OCI-LY7 (cell line): ENCODE measurements around the gene TAS2R41. TPM values are rescaled to one million over a fixed set of nuclear protein-coding genes. Genes with fewer than 3 reads are reported as not detected.
"Not testable (repeated sequence)": the region's sequence is repeated elsewhere in the genome, so short reads cannot be mapped to it uniquely, and the experiment has no call there.

Source experiments
- BruUV-seq: library from RNA; stranded (reverse); fragments of 400-500 nt; replicated peaks from 2 replicates; lab custom pipeline; 2021; lab: Mats Ljungman, UMichigan
- CTCF ChIA-PET: fragments of 300-600 bp; sonication (Branson Sonifier 250); formaldehyde crosslinking; loops from one replicate; lab custom pipeline; 2022; ENCODE audit warnings: antibody characterized with exemption; ENCODE audit not compliant: unreplicated experiment; lab: Charles Lee
- POLR2A ChIA-PET: fragments of 300-600 bp; sonication (Branson Sonifier 250); formaldehyde crosslinking; loops from one replicate; lab custom pipeline; 2022; ENCODE audit warnings: antibody characterized with exemption; lab: Charles Lee
- DNase-seq: peaks from one replicate; pipeline ENCODE4 v3.0.0-alpha.2; 2015; ENCODE audit warnings: low spot score
- H2AFZ ChIP-seq: fragments of 200-600 bp; sonication (generic), shearing (Covaris generic); 2 replicates; pipeline ENCODE4 v1.6.1; 2014; ENCODE audit warnings: mild to moderate bottlenecking, antibody characterized with exemption, low read length, moderate library complexity
- H3K27ac ChIP-seq: fragments of 200-600 bp; sonication (generic); 2 replicates; pipeline ENCODE4 v1.5.1; 2014; ENCODE audit warnings: mixed run types, low read depth, mild to moderate bottlenecking, moderate library complexity, low read length, inconsistent platforms; ENCODE audit not compliant: poor library complexity, severe bottlenecking
- H3K36me3 ChIP-seq: fragments of 200-600 bp; sonication (generic); 2 replicates; pipeline ENCODE4 v1.6.1; 2014; ENCODE audit warnings: mild to moderate bottlenecking, antibody characterized with exemption, low read length, moderate library complexity, mixed read lengths; ENCODE audit not compliant: insufficient read depth
- H3K4me1 ChIP-seq: fragments of 200-600 bp; sonication (generic); 2 replicates; pipeline ENCODE4 v1.5.1; 2014; ENCODE audit warnings: mild to moderate bottlenecking, low read length; ENCODE audit not compliant: insufficient read depth, poor library complexity, severe bottlenecking
- H3K4me2 ChIP-seq: fragments of 200-600 bp; sonication (generic); 2 replicates; pipeline ENCODE4 v1.6.1; 2014; ENCODE audit warnings: mild to moderate bottlenecking, low read length
- H3K4me3 ChIP-seq: fragments of 200-600 bp; sonication (generic); 2 replicates; pipeline ENCODE4 v1.5.1; 2014; ENCODE audit warnings: mild to moderate bottlenecking, low read depth, low read length; ENCODE audit not compliant: poor library complexity, severe bottlenecking
- H3K79me2 ChIP-seq: fragments of 200-600 bp; sonication (generic); 2 replicates; pipeline ENCODE4 v1.6.1; 2016; ENCODE audit warnings: low read depth, mild to moderate bottlenecking, low read length, moderate library complexity, mixed read lengths; ENCODE audit not compliant: insufficient read depth
- H3K9me2 ChIP-seq: fragments of 200-600 bp; sonication (generic); 2 replicates; pipeline ENCODE4 v1.6.1; 2016; ENCODE audit warnings: mild to moderate bottlenecking, low read length, mixed read lengths; ENCODE audit not compliant: insufficient read depth
- H3K9me3 ChIP-seq: fragments of 200-600 bp; sonication (generic); 2 replicates; pipeline ENCODE4 v1.6.1; 2014; ENCODE audit warnings: mild to moderate bottlenecking, mixed run types, low read length, mixed read lengths
- H4K20me1 ChIP-seq: fragments of 200-600 bp; sonication (generic); 2 replicates; pipeline ENCODE4 v1.6.1; 2014; ENCODE audit warnings: mild to moderate bottlenecking, antibody characterized with exemption, low read length, moderate library complexity, mixed read lengths; ENCODE audit not compliant: insufficient read depth
- CTCF ChIP-seq: fragments of 200-600 bp; sonication (generic); conservative IDR thresholded peaks from 2 replicates; pipeline ENCODE4 v1.5.1; 2014; ENCODE audit warnings: mild to moderate bottlenecking, antibody characterized with exemption, low read length, moderate library complexity, mixed read lengths
- EZH2phosphoT487 ChIP-seq: fragments of 200-600 bp; sonication (generic); IDR thresholded peaks from 2 replicates; pipeline ENCODE4 v1.6.1; 2018; ENCODE audit warnings: low read depth, borderline replicate concordance, mild to moderate bottlenecking, mixed run types, antibody characterized with exemption, low read length, moderate library complexity, mixed read lengths
- intact Hi-C: fragments of 100-400 bp; cut with micrococcal nuclease; formaldehyde crosslinking; loops from one replicate; pipeline ENCODE4 v1.10.0; 2022; ENCODE audit not compliant: unreplicated experiment
- total RNA-seq, 2 experiments: library from RNA; depleted of rRNA in 1 of 2; stranded (reverse); fragments of >200 nt in 1 of 2; shearing (Covaris generic) in 1 of 2; gene quantifications; 2 replicates each; pipeline ENCODE4 v1.2.3, GENCODE V29; 2014 to 2022

TAS2R41 gene
- total RNA-seq, 2 experiments from 2014 or later = not detected

DNA sequence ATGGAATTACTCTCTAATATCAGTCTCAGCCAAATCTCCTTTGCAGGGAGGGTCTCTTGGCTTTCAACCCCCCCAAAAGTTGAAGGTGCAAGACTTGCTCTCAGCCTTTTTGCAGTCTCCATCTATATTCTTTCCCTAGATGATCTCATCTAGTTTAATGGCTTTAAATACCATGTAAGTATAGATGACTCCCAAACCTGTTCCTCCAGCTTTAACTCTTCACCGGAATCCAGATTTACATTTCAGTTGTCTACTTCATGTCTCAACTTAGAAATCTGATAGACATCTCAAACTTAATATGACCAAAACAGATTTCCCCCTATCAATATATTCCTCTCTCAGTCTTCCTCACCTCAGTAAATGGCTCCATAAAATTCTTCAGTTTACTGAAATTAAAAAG lies 9.9 kb upstream of the TAS2R41 start:
- TF ChIP-seq CTCF = no peak
- TF ChIP-seq EZH2phosphoT487 = no peak
- Histone ChIP-seq H4K20me1 (no peaks in the 10 kb centered on the region), H3K27ac (no peak overlapping the region), H3K36me3 (no peaks in the 10 kb centered on the region), H3K4me3 (no peak overlapping the region), H3K4me1 (no peaks in the 10 kb centered on the region), H3K4me2 (no peak overlapping the region), H3K9me2 (no peaks in the 10 kb centered on the region), H3K9me3 (no peaks in the 10 kb centered on the region), H2AFZ (no peak overlapping the region), H3K79me2 (no peaks in the 10 kb centered on the region)
- CTCF ChIA-PET = no interaction called here
- POLR2A ChIA-PET = interaction anchor here (1.0 kb wide), 1 partner anchor 24 kb away, joined by 3 read pairs; no protein-coding TSS in a partner anchor
- intact Hi-C loops = no loop called here
- no peak for DNase-seq
- BruUV-seq = no TSS peak

GRCh38 chr7:143472071-143472689 lies 5.5 kb upstream of the TAS2R41 start:
- BruUV-seq, H3K4me2 ChIP-seq, H3K4me1 ChIP-seq, POLR2A ChIA-PET, H3K27ac ChIP-seq, CTCF ChIA-PET, H3K9me3 ChIP-seq, H3K9me2 ChIP-seq, H4K20me1 ChIP-seq, H3K36me3 ChIP-seq, H3K4me3 ChIP-seq, DNase-seq, intact Hi-C loops, H3K79me2 ChIP-seq, H2AFZ ChIP-seq: not testable (repeated sequence)

- Histone ChIP-seq H3K79me2 (no peaks in the 10 kb centered on the region), H3K9me3 (no peaks in the 10 kb centered on the region), H3K36me3 (no peaks in the 10 kb centered on the region), H3K4me1 (no peaks in the 10 kb centered on the region), H3K9me2 (no peaks in the 10 kb centered on the region), H2AFZ (no peak overlapping the region), H3K4me2 (no peak overlapping the region), H4K20me1 (no peaks in the 10 kb centered on the region), H3K4me3 (no peak overlapping the region), H3K27ac (no peak overlapping the region)
- ChIA-PET POLR2A (no interaction called here), CTCF (no interaction called here)
- no TSS peak for BruUV-seq
- TF ChIP-seq CTCF = no peak
- TF ChIP-seq EZH2phosphoT487 = no peak
- intact Hi-C loops = no loop called here
- no peak for DNase-seq
These were observed 1.5 kb downstream of the TAS2R41 start for GRCh38 chr7:143479055-143479766.
